CD4-positive, alpha-beta T cell treated with Interleukin-1 beta for 1 hour (primary cell): ENCODE measurements around the gene CD248.
"Not testable (repeated sequence)": the region's sequence is repeated elsewhere in the genome, so short reads cannot be mapped to it uniquely, and the experiment has no call there.

ENCODE experiments used
- DNase-seq, 2 donors: peaks; one replicate each; pipeline ENCODE4 v3.0.0-alpha.2; 2020 to 2022

CD248 gene

GRCh38 chr11:66311965-66312548 is 4.8 kb downstream of the CD248 start:
- peak; percentile 98 to 99 for DNase-seq

GRCh38 chr11:66311470-66311964 is 5.3 kb downstream of the CD248 start:
- DNase-seq: no peak

- DNase-seq: not testable (repeated sequence)
These were observed 5.9 kb downstream of the CD248 start for GRCh38 chr11:66310803-66311440.

GRCh38 chr11:66310324-66310723 is 6.5 kb downstream of the CD248 start:
- DNase-seq: no peak

- DNase-seq: no peak
These were observed 7.4 kb downstream of the CD248 start for GRCh38 chr11:66309475-66309874.

- no peak for DNase-seq
These were observed 14.2 kb downstream of the CD248 start for GRCh38 chr11:66302656-66303055.

GRCh38 chr11:66299186-66299585 is 17.7 kb downstream of the CD248 start:
- DNase-seq: no peak

GRCh38 chr11:66297610-66298009 is 19.2 kb downstream of the CD248 start:
- DNase-seq: no peak

GRCh38 chr11:66294626-66295620 is 21.9 kb downstream of the CD248 start:
- DNase-seq: no peak

GRCh38 chr11:66293777-66294625 is 22.8 kb downstream of the CD248 start:
- DNase-seq: no peak

GRCh38 chr11:66293352-66293751 is 23.5 kb downstream of the CD248 start:
- DNase-seq: no peak

GRCh38 chr11:66292543-66293332 is 24.1 kb downstream of the CD248 start:
- no peak for DNase-seq

- DNase-seq: no peak
These were observed 24.9 kb downstream of the CD248 start, which contains the start of gene TMEM151A for GRCh38 chr11:66291706-66292542. TSS of gene TMEM151A (plus strand) at chr11:66291894. CDS start at chr11:66292014, 120 bp downstream.

GRCh38 chr11:66291303-66291705 is 25.5 kb downstream of the CD248 start:
- no peak for DNase-seq

- no peak for DNase-seq
These were observed 26.6 kb downstream of the CD248 start for GRCh38 chr11:66290330-66290621.

- peak in 1 of 2 donors; percentile 81 for DNase-seq
These were observed 27.1 kb downstream of the CD248 start for GRCh38 chr11:66289548-66290329.

- peak; percentile 99 to 100 for DNase-seq
These were observed 27.9 kb downstream of the CD248 start, which contains the start of gene YIF1A for GRCh38 chr11:66288671-66289547. TSS of gene YIF1A (minus strand) at chr11:66289143. CDS start at chr11:66288985, 158 bp downstream.

- no peak for DNase-seq
These were observed 28.8 kb downstream of the CD248 start for GRCh38 chr11:66287889-66288670.
